Dendritic cell treated with granulocyte-macrophage colony-stimulating factor and Interleukin-4, amounts not matched to agents 40 ng/mL and 50 ng/mL, for 4 days (primary cell): ENCODE data around the gene CYP24A1.

Experiments used
- H3K27ac Mint-ChIP-seq: one replicate; pipeline ENCODE4 v1.8.0; 2022; ENCODE audit warnings: mild to moderate bottlenecking, mixed read lengths
- H3K27me3 Mint-ChIP-seq: one replicate; pipeline ENCODE4 v1.8.0; 2022; ENCODE audit warnings: mild to moderate bottlenecking, mixed read lengths
- H3K36me3 Mint-ChIP-seq: one replicate; pipeline ENCODE4 v1.8.0; 2022; ENCODE audit warnings: low read depth, mixed read lengths
- H3K4me1 Mint-ChIP-seq: one replicate; pipeline ENCODE4 v1.8.0; 2022; ENCODE audit warnings: low read depth, mixed read lengths
- H3K4me3 Mint-ChIP-seq: one replicate; pipeline ENCODE4 v1.8.0; 2022; ENCODE audit warnings: mild to moderate bottlenecking, moderate library complexity, mixed read lengths
- H3K9me3 Mint-ChIP-seq: one replicate; pipeline ENCODE4 v1.8.0; 2022; ENCODE audit warnings: mixed read lengths
- intact Hi-C: fragments of 100-400 bp; cut with micrococcal nuclease; formaldehyde crosslinking; loops from one replicate; pipeline ENCODE4 v1.15.0; 2022

The CYP24A1 gene

DNA sequence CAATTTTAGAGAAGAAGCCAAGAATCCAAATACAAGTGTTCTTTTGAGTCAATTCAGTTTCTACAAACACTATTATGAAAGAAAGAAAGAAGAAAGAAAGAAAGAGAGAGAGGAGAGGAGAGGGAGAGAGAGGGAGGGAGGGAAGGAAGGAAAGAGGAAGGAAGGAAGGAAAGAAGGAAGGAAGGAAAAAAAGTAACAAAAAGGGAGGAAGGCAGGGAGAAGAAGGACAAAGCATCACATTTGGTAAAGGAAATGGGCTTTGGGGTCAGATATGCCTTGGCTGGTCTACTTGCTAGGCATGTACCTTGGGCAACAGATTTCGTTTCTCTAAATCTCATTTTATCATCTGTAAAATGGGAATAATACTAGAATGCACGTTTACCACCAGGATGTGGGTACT lies 54.0 kb downstream of the CYP24A1 start:
- H3K36me3 Mint-ChIP-seq = no peaks in the 10 kb centered on the region
- H3K27ac Mint-ChIP-seq = peak overlapping the region; percentile 19
- H3K4me3 Mint-ChIP-seq = no peak overlapping the region
- H3K27me3 Mint-ChIP-seq = no peaks in the 10 kb centered on the region
- peaks cover 39% of the 10 kb centered on the region for H3K4me1 Mint-ChIP-seq
- no peaks in the 10 kb centered on the region for H3K9me3 Mint-ChIP-seq
- intact Hi-C loops = no loop called here

DNA sequence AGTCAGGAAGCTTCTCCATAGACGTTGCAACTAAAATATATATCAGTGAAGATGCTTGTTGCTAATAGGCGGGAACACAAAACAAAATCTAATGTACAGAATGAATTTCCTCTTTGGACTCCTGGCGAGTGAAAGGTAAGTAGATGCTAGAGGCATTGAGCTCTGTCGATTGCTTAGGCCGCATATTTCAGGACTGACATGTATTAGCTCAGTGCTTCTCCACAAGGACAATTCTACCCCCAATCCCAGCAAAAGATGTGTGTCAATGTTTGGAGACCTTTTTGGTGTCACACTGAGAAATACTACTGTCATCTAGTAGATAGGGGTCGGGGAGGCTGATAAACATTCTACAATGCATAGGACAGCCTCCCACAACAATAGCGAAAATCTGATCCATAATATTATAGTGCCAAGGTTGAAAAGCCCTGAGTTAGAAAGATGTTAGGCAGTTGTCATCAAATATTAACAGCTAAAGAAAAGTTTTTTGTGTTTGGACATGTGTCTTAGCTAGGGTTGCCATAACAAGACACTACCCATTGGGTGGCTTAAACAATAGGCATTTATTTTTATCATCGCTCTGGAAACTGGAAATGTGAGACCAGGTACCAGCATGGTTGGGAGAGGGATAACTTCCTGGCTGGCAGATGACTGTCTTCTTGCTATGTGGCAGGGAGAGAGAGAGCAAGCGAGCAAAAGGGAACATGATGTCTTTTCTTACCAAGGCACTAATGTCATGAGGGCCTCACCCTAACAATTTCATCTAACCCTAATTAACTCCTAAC lies 55.4 kb downstream of the CYP24A1 start:
- H3K4me3 Mint-ChIP-seq = no peak overlapping the region

DNA sequence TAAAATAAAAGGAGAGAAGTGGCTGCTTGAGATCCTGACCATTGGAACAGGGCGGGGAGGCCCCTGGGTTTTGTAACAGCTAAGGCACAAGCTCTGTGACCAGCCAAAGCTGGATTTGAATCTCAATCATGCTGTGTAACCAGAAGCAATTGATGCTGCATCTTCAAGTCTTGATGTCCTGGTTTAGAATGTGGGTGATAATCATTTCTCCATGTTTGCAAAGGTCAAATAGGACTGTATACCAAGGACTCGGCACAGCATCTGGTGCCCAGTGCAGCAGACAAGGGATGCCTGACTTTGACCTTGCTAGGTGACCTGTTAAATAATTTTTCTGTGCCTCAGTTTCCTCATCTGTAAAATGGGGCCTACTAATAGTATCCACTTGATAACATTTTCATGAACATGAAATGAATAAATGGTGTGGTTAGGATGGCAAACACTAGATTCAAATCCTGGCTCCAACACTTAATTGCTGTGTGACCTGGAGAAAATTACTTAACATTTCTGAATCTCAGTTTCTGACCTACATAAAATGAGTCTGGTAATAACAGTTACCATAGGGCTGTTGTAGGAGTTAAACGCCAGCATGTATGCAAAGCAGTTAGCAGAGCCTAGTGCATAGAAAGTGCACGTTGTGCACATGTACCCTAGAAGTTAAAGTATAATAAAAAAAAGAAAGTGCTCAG lies 57.1 kb downstream of the CYP24A1 start:
- Mint-ChIP-seq H3K27ac (no peak overlapping the region), H3K9me3 (peaks cover 5% of the 10 kb centered on the region), H3K4me1 (peaks cover 30% of the 10 kb centered on the region), H3K4me3 (no peak overlapping the region), H3K36me3 (no peaks in the 10 kb centered on the region), H3K27me3 (no peaks in the 10 kb centered on the region)
- intact Hi-C loops = no loop called here

More for the DNA sequence above, 55.4 kb downstream of the CYP24A1 start:
- intact Hi-C loops = no loop called here
- Mint-ChIP-seq H3K27me3 (no peaks in the 10 kb centered on the region), H3K27ac (no peak overlapping the region), H3K36me3 (no peaks in the 10 kb centered on the region), H3K9me3 (no peaks in the 10 kb centered on the region), H3K4me1 (peaks cover 44% of the 10 kb centered on the region)

DNA sequence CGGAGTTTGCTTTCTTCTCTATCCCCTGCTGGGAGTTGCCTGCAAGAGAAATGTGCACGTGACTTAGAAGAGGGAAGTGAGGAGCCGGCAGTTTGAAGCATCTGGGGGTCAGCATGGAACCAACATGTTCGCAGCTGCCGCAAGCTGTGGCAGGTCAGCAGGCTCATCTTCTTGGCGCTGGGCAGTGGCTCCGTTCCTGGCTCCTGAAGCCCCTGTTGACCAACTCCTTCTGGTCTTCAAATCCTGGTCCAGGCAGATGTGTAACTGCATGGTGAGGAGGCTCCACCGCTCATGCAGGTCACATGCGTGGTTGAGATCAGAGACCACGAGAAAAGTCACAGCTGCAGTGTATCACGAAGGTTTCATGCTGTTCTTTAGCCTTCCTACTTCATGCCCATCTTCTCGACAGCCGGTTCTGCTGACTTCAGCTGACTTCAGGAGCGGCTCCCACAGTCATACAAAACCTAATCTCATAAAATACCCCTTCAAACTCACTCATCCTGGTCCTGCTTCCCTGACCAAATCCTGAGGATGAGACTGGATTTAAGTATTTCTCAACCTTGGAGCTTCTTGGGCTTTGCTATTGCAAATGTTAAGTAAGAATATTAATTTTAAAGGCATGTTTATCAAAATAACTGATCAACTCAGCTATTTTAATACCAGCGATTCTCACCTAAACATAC lies 58.5 kb downstream of the CYP24A1 start:
- H3K9me3 Mint-ChIP-seq = peaks cover 12% of the 10 kb centered on the region
- peaks cover 30% of the 10 kb centered on the region for H3K4me1 Mint-ChIP-seq
- intact Hi-C loops = no loop called here
- no peaks in the 10 kb centered on the region for H3K36me3 Mint-ChIP-seq
- H3K27me3 Mint-ChIP-seq = no peaks in the 10 kb centered on the region
- H3K27ac Mint-ChIP-seq = peak overlapping the region; percentile 33
- H3K4me3 Mint-ChIP-seq = no peak overlapping the region

DNA sequence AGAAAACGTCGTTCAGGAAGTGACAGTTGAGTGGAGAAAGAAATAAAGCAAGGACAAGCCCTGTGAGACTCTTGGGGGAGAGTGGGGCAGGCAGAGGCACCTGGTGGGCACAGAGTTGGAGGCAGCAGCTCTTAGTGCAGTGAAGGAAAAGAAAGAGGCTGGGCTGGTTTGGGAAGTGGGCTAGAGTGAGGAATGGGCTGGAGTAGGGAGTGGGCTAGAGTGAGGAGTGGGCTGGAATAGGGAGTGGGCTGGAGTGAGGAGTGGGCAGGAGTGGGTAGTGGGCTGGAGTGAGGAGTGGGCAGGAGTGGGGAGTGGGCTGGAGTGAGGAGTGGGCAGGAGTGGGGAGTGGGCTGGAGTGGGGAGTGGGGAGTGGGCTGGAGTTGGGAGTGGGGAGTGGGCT lies 59.7 kb downstream of the CYP24A1 start:
- peaks cover 12% of the 10 kb centered on the region for H3K9me3 Mint-ChIP-seq
- H3K4me1 Mint-ChIP-seq = peaks cover 30% of the 10 kb centered on the region
- peak overlapping the region; percentile 11 for H3K27ac Mint-ChIP-seq
- intact Hi-C loops = no loop called here
- no peak overlapping the region for H3K4me3 Mint-ChIP-seq
- H3K27me3 Mint-ChIP-seq = no peaks in the 10 kb centered on the region
- no peaks in the 10 kb centered on the region for H3K36me3 Mint-ChIP-seq

DNA sequence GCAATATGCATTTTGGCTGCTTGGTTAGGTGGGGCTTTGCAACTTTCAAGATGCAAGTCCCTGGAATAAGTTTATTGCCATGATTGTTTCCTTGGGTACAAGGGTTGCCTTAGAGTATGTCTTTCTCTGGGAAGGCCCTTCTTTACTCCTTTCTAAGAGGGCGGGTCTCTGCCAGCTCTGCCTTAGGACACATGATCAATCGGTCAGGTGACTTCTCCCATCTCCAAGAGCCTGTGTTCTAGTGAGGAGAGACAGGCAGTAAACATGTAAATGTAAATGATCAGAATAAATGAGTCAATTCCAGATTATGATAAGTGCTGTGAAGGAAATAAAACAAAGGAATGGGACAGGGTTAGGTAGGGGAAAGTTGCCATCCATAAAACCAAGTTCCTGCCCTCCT lies 60.2 kb downstream of the CYP24A1 start:
- Mint-ChIP-seq H3K27ac (peak overlapping the region; percentile 11), H3K36me3 (no peaks in the 10 kb centered on the region), H3K4me3 (no peak overlapping the region), H3K4me1 (peaks cover 30% of the 10 kb centered on the region), H3K27me3 (no peaks in the 10 kb centered on the region), H3K9me3 (peaks cover 12% of the 10 kb centered on the region)
- intact Hi-C loops = no loop called here

DNA sequence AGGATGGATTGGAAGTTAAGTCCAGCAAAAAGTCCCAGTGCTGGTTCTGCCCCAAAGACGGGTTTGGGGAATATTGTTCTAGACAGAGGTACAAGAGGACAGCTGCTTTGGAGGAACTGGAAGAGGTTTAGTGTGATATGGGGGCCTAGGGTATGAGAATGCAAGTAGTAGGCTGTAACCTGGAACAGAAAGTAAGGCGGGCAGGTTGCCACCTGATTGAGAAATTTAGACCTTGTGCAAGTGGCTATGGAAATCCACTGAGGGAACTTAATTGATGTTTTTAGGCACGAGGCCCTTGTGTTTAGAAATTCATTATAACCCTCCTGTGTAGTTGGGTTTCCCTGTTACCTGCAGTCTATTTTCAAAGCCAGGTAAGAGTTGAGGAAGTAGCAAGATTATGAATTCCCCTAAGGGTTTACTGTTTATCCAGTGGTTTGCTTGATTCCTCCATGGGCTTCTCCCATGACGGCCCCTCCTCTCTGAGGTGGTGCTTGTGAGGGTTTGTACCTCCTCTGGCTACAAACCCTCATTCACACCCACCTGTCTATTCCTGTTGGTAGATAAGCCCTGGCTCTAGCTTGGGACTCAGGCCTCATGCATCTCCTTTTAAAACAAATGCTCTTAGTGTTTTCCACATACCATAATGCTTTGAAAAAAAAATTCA lies 61.4 kb downstream of the CYP24A1 start:
- peaks cover 12% of the 10 kb centered on the region for H3K9me3 Mint-ChIP-seq
- H3K4me3 Mint-ChIP-seq = no peak overlapping the region
- H3K27ac Mint-ChIP-seq = no peak overlapping the region
- no peaks in the 10 kb centered on the region for H3K36me3 Mint-ChIP-seq
- H3K4me1 Mint-ChIP-seq = peaks cover 30% of the 10 kb centered on the region
- intact Hi-C loops = no loop called here
- H3K27me3 Mint-ChIP-seq = no peaks in the 10 kb centered on the region

DNA sequence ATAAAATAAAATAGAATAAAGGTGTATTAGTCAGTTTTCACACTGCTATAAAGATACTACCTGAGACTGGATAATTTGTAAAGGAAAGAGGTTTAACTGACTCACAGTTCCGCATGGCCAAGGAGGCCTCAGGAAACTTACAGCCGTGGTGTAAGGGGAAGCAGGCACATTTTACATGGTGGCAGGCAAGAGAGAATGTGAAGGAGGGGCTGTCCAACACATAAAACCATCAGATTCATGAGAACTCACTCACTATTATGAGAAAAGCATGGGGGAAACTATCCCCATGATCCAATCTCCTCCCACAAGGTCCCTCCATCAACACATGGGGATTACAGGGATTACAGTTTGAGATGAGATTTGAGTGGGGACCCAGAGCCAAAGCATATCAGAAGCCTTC lies 62.3 kb downstream of the CYP24A1 start:
- H3K27ac Mint-ChIP-seq = no peak overlapping the region
- no peak overlapping the region for H3K4me3 Mint-ChIP-seq
- intact Hi-C loops = no loop called here
- no peaks in the 10 kb centered on the region for H3K27me3 Mint-ChIP-seq
- H3K36me3 Mint-ChIP-seq = no peaks in the 10 kb centered on the region
- H3K9me3 Mint-ChIP-seq = peaks cover 12% of the 10 kb centered on the region
- peaks cover 30% of the 10 kb centered on the region for H3K4me1 Mint-ChIP-seq

DNA sequence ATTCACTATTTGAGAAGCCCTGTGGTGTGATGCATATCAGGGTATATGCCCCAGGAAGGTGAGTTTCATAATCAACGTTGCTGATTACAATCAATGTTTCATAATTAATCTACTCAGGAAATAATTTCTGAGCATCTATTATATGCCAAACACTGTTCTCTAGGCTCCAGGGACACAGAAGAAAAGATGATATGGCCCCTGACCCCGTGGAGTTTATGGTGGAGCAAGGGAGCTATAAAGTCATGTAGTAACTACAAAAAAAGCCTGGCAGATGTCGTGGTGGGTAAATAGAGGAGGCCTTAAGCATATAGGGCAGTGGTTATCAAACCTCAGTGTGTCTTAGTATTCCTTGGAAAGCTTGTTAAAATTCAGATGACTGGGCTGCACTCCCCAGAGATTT lies 63.3 kb downstream of the CYP24A1 start:
- intact Hi-C loops = no loop called here
- Mint-ChIP-seq H3K9me3 (peaks cover 12% of the 10 kb centered on the region), H3K27ac (no peak overlapping the region), H3K4me1 (peaks cover 21% of the 10 kb centered on the region), H3K27me3 (no peaks in the 10 kb centered on the region), H3K36me3 (no peaks in the 10 kb centered on the region), H3K4me3 (no peak overlapping the region)

DNA sequence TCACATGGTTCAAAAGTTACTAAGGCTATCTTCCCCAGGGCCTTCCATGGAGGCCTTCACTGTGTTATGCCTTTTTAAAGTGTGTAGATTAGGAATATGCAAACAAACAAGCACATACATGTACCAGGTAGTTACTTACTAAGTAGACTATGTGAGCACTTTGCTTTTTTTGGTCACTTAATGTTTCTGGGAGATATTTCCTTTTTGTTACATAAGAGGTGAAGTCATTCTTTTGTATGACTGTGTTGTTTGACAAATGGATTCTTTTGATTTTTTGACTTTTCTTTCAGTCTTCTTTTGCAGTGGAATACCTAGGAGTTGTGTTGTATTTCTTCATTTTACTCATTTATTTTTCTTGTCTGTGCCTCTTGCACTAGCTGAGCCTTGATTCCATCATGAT lies 63.7 kb downstream of the CYP24A1 start:
- Mint-ChIP-seq H3K27ac (no peak overlapping the region), H3K4me3 (no peak overlapping the region), H3K9me3 (peaks cover 12% of the 10 kb centered on the region), H3K4me1 (peaks cover 20% of the 10 kb centered on the region), H3K36me3 (no peaks in the 10 kb centered on the region), H3K27me3 (no peaks in the 10 kb centered on the region)
- intact Hi-C loops = no loop called here

DNA sequence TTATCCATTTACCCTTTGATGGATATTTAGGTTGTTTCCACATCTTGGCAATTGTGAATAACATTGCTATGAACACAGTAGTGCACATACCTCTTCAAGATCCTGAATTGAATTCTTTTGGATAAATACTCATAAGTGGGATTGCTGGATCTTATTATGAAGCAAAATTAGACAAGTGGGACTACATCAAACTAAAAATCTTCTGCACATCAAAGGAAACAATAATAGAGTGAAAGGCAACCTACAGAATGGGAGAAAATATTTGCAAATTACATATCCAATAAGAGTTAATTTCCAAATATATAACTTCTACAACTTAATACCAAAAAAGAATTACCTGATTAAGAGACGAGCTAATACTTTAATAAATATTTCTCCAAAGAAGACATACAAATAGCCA lies 65.0 kb downstream of the CYP24A1 start:
- H3K27ac Mint-ChIP-seq = no peak overlapping the region
- H3K36me3 Mint-ChIP-seq = no peaks in the 10 kb centered on the region
- H3K9me3 Mint-ChIP-seq = peaks cover 12% of the 10 kb centered on the region
- no peak overlapping the region for H3K4me3 Mint-ChIP-seq
- H3K4me1 Mint-ChIP-seq = peaks cover 10% of the 10 kb centered on the region
- intact Hi-C loops = no loop called here
- H3K27me3 Mint-ChIP-seq = no peaks in the 10 kb centered on the region

DNA sequence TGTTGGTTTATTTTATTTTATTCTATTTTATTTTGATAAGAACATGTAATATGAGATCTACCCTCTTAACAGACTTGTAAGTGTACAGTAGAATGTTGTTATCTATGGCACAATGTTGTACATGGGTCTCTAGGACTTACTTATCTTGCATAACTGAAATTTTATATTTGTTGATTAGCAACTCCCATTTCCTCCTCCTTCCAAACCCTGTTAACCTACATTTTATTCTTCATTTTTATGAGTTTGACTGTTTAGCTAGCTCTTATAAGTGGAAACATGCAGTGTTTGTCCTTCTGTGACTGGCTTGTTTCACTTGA lies 65.5 kb downstream of the CYP24A1 start:
- H3K4me3 Mint-ChIP-seq = no peak overlapping the region
- peaks cover 5% of the 10 kb centered on the region for H3K4me1 Mint-ChIP-seq
- H3K36me3 Mint-ChIP-seq = no peaks in the 10 kb centered on the region
- peaks cover 12% of the 10 kb centered on the region for H3K9me3 Mint-ChIP-seq
- H3K27me3 Mint-ChIP-seq = no peaks in the 10 kb centered on the region
- intact Hi-C loops = no loop called here
- no peak overlapping the region for H3K27ac Mint-ChIP-seq

DNA sequence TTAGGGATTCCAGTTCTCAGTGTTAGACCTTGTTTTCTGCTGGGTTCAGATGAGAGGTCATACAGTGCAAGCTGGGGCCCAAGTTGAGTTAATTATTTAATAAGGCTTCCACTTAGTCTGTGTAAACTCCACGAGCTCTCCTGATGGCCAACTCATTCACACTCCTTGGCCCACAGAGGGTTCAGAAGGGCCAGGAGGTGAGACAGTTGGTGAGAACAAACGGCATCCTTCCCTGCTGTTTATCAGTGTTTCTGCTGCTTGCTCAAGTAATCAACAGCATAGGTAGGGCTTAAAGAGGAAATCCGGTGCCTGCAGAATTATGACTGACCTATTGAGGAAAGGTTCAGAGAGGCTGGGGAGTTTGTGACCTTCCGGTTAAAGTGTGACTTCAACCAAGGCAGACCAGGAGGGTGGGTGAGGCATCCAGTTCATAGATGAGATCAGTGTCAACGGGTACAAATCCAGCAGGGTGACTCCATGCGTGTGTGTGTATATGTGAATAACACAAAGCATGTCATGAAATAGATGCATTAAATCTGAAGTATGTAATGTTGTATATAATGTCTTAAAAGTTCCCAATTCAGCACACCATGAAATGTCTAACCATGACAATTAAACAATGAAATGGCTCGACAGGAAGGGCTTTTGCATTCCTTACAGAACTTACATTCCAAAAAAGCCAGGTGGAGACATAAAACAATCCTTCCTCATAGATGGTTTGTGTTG lies 66.0 kb downstream of the CYP24A1 start:
- Mint-ChIP-seq H3K4me1 (peaks cover 5% of the 10 kb centered on the region), H3K27ac (no peak overlapping the region), H3K27me3 (no peaks in the 10 kb centered on the region), H3K9me3 (peaks cover 12% of the 10 kb centered on the region), H3K4me3 (no peak overlapping the region), H3K36me3 (no peaks in the 10 kb centered on the region)
- intact Hi-C loops = no loop called here
